ENCODE results near the gene RHBG.

The RHBG gene

DNA sequence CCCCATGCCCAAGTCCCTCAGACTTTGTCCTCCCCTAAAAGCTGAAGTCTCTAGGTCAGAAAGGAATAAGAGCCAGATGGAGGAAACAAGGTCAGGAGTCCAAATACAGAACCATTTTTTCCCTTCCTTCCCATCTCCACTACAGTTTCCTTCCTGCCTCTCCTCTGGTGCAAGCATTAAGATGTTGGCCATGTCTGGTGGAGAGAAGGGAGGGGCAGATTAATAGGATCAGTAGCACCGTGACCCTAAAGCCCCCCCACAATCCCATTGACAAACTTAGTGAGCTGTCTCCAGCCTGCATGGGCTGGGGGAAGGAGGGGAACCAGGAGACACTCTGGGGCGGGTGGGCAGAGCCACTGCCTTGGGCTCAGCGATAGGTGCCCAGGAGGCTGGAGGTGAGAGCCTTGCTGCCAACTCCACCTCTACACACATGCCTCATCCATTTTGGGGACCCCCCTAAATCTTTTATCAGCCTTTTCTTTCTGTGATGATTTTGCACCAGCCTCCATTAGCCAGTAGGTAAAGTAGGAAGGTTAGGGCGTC is 59.8 kb downstream of the RHBG start:
- no peak for DNase-seq

- DNase-seq = no peak
Measured at GRCh38 chr1:156429313-156430060, 60.5 kb downstream of the RHBG start.

GRCh38 chr1:156430303-156430702 is 61.3 kb downstream of the RHBG start:
- DNase-seq = no peak

DNA sequence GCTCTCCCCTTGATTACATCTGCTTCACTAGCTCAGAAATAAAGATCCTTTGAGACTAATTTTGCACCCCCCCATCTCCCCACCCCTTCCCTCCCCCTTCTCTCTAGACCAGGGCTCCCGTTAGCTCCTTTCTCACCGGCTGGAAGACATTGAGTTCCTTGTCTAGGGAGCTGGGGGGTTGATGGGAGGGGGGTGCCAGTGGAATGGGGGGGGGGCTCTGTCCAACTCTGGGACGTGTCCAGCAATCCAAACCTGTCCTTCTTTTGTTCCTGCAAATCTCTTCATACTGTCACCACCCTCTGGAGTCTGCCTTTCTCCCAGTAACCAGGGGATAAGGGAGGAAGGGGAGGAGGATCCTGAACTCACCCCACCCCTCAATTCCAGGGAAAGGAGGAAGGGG is 61.9 kb downstream of the RHBG start:
- DNase-seq = no peak

- no peak for DNase-seq
Measured at GRCh38 chr1:156431366-156431765, 62.4 kb downstream of the RHBG start.

GRCh38 chr1:156431769-156432668 is 63.0 kb downstream of the RHBG start:
- DNase-seq = no peak

DNA sequence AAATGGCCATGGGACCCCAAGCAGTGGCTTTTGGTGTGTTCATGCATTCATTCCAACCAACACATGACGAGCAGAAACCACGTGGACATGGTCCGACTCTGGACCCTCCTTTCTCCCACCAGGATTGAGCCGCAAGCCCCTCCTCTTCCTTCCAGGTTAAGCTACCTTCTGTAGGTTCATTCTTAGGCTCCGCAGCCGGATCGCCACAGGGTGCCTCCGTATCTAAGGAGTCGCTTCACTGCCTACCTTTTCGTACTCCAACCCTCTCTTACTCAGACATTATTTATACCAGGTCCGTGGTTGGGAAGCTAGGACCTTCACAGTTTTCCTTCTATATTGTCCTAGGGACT is 63.6 kb downstream of the RHBG start:
- DNase-seq = no peak

GRCh38 chr1:156433032-156433431 is 64.0 kb downstream of the RHBG start:
- no peak for DNase-seq

- DNase-seq = no peak
Measured at GRCh38 chr1:156433602-156434001, 64.6 kb downstream of the RHBG start.

Data from activated CD4-positive, alpha-beta T cell treated with anti-CD3 and anti-CD28 coated beads, Interleukin-2, amount 50 U/mL, for 4 hours (primary cell).